HEK293 (cell line): ENCODE measurements around the gene GET3.

Experiments used
- FEZF1 ChIP-seq: fragments of 450-650 bp; formaldehyde crosslinking; IDR thresholded peaks from 2 replicates; pipeline ENCODE4 v1.5.1; 2016; ENCODE audit warnings: missing biosample characterization, missing genetic modification characterization
- GLIS1 ChIP-seq: fragments of 450-650 bp; formaldehyde crosslinking; IDR thresholded peaks from 2 replicates; pipeline ENCODE4 v1.5.1; 2016; ENCODE audit warnings: missing biosample characterization, missing genetic modification characterization
- HOXD13 ChIP-seq: sonication (generic); formaldehyde crosslinking; IDR thresholded peaks from 2 replicates; pipeline ENCODE4 v1.8.0; 2022; ENCODE audit warnings: missing genetic modification reagents, borderline replicate concordance
- KLF8 ChIP-seq: fragments of 450-650 bp; formaldehyde crosslinking; IDR thresholded peaks from 2 replicates; pipeline ENCODE4 v1.5.1; 2016; ENCODE audit warnings: missing biosample characterization, missing genetic modification characterization
- PRDM1 ChIP-seq: fragments of 450-650 bp; formaldehyde crosslinking; IDR thresholded peaks from 2 replicates; pipeline ENCODE4; 2016; ENCODE audit warnings: missing biosample characterization, missing genetic modification characterization
- ZBTB17 ChIP-seq: fragments of 450-650 bp; formaldehyde crosslinking; IDR thresholded peaks from 2 replicates; pipeline ENCODE4 v1.5.1; 2016; ENCODE audit warnings: missing biosample characterization, missing genetic modification characterization
- ZBTB48 ChIP-seq: fragments of 450-650 bp; formaldehyde crosslinking; IDR thresholded peaks from 2 replicates; pipeline ENCODE4 v1.5.1; 2016; ENCODE audit warnings: missing biosample characterization, missing genetic modification characterization
- ZBTB8A ChIP-seq: fragments of 450-650 bp; formaldehyde crosslinking; IDR thresholded peaks from 2 replicates; pipeline ENCODE4 v1.5.1; 2016; ENCODE audit warnings: missing biosample characterization, missing genetic modification characterization
- ZNF10 ChIP-seq: fragments of 450-650 bp; formaldehyde crosslinking; IDR thresholded peaks from 2 replicates; pipeline ENCODE4 v1.5.1; 2017; ENCODE audit warnings: missing biosample characterization, missing genetic modification characterization
- ZNF157 ChIP-seq: fragments of 450-650 bp; formaldehyde crosslinking; IDR thresholded peaks from 2 replicates; pipeline ENCODE4 v1.5.1; 2016; ENCODE audit warnings: missing biosample characterization, missing genetic modification characterization
- ZNF2 ChIP-seq: fragments of 450-650 bp; formaldehyde crosslinking; IDR thresholded peaks from 2 replicates; pipeline ENCODE4 v1.5.1; 2016; ENCODE audit warnings: missing biosample characterization, missing genetic modification characterization
- ZNF350 ChIP-seq: fragments of 450-650 bp; formaldehyde crosslinking; IDR thresholded peaks from 2 replicates; pipeline ENCODE4 v1.5.0; 2017; ENCODE audit warnings: missing biosample characterization, mild to moderate bottlenecking, missing genetic modification characterization
- ZNF416 ChIP-seq: fragments of 450-650 bp; formaldehyde crosslinking; IDR thresholded peaks from 2 replicates; pipeline ENCODE4 v1.5.1; 2016; ENCODE audit warnings: missing biosample characterization, missing genetic modification characterization
- ZNF585B ChIP-seq: fragments of 450-650 bp; formaldehyde crosslinking; IDR thresholded peaks from 2 replicates; pipeline ENCODE4 v1.5.1; 2016; ENCODE audit warnings: missing biosample characterization, missing genetic modification characterization
- ZNF654 ChIP-seq: fragments of 450-650 bp; formaldehyde crosslinking; IDR thresholded peaks from 2 replicates; pipeline ENCODE4 v1.5.1; 2016; ENCODE audit warnings: low read depth, missing biosample characterization, missing genetic modification characterization
- ZNF670 ChIP-seq: fragments of 450-650 bp; formaldehyde crosslinking; IDR thresholded peaks from 2 replicates; pipeline ENCODE4 v1.5.1; 2016; ENCODE audit warnings: missing biosample characterization, missing genetic modification characterization, low read depth
- ZNF777 ChIP-seq: fragments of 450-650 bp; formaldehyde crosslinking; IDR thresholded peaks from 2 replicates; pipeline ENCODE4 v1.5.1; 2017; ENCODE audit warnings: missing biosample characterization, missing genetic modification characterization, borderline replicate concordance
- TF ChIP-seq, protein P1 (sequence below): fragments of 450-650 bp; formaldehyde crosslinking; IDR thresholded peaks from 2 replicates; pipeline ENCODE4 v1.5.1; 2016; ENCODE audit warnings: missing biosample characterization, missing genetic modification characterization, low read depth
- TF ChIP-seq, protein P2 (sequence below): fragments of 450-650 bp; formaldehyde crosslinking; conservative IDR thresholded peaks from 2 replicates; pipeline ENCODE4 v1.5.1; 2016; ENCODE audit warnings: low read depth, missing biosample characterization, missing genetic modification characterization
- TF ChIP-seq, protein P3 (sequence below): fragments of 450-650 bp; formaldehyde crosslinking; IDR thresholded peaks from 2 replicates; pipeline ENCODE4 v1.5.1; 2017; ENCODE audit warnings: missing biosample characterization, missing genetic modification characterization
- TF ChIP-seq, protein P4 (sequence below): fragments of 450-650 bp; formaldehyde crosslinking; IDR thresholded peaks from 2 replicates; pipeline ENCODE4 v1.5.1; 2017; ENCODE audit warnings: missing biosample characterization, missing genetic modification characterization
- TF ChIP-seq, protein P5 (sequence below): fragments of 450-650 bp; formaldehyde crosslinking; IDR thresholded peaks from 2 replicates; pipeline ENCODE4 v1.5.1; 2017; ENCODE audit warnings: missing biosample characterization, missing genetic modification characterization
- TF ChIP-seq, protein P6 (sequence below): fragments of 450-650 bp; formaldehyde crosslinking; IDR thresholded peaks from 2 replicates; pipeline ENCODE4 v1.5.1; 2016; ENCODE audit warnings: missing biosample characterization, missing genetic modification characterization
- TF ChIP-seq, protein P7 (sequence below): fragments of 450-650 bp; formaldehyde crosslinking; IDR thresholded peaks from 2 replicates; pipeline ENCODE4 v1.5.1; 2016; ENCODE audit warnings: missing biosample characterization, missing genetic modification characterization
- TF ChIP-seq, protein P8 (sequence below): fragments of 450-650 bp; formaldehyde crosslinking; IDR thresholded peaks from 2 replicates; pipeline ENCODE4 v1.5.1; 2016; ENCODE audit warnings: missing biosample characterization, missing genetic modification characterization

GET3 gene

DNA sequence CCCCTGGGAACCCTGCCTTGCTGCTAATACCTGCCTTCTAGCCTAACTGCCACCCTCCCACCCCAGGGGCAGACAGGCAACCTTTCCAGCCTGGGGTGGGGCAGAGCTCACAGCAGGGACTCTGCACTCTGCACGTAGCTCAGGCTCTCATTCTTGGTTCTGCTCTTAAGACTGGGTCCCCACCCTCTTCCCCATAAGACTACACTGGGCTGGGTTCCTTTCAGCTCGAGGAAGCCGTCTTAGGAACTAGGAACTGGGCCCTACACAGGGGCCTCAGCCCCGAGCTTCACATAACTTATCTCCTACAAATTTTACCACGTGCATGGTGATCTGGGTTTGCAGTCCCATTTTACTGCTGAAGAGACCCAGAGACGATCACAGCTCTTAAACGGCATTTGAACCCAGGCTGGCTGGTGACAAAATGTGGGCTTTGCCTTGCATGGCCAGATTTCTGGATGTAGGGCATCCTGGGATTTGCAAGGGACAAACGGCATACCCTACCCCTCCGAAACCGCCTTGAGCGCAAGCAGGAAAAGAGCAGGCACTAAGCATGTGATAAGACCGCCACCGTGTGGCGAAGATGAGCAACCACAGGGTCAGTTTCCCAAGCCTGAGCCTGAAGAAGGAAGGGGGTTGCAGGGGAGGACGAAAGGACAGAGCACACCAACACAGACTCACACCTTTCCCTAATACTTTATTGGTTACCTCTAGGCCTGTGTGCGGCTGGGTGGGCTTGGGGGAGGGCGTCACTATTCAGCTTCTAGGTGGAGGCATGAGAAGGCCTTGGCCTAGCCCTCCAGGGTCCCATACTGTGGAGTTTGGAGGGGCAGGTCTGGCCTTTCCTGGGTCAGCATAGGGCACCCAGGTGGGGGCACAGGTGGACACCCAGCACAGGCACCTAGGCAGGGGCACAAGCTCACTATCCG, 59.1 kb downstream of the GET3 start (continued):
- TF ChIP-seq, protein P1, sequence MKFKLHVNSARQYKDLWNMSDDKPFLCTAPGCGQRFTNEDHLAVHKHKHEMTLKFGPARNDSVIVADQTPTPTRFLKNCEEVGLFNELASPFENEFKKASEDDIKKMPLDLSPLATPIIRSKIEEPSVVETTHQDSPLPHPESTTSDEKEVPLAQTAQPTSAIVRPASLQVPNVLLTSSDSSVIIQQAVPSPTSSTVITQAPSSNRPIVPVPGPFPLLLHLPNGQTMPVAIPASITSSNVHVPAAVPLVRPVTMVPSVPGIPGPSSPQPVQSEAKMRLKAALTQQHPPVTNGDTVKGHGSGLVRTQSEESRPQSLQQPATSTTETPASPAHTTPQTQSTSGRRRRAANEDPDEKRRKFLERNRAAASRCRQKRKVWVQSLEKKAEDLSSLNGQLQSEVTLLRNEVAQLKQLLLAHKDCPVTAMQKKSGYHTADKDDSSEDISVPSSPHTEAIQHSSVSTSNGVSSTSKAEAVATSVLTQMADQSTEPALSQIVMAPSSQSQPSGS (tag by site-specific recombination) = no peak
- no peak for TF ChIP-seq ZNF777
- 0 out of 2 replicates have a peak, but pooled peaks have one; percentile 18 for TF ChIP-seq ZBTB8A (tag by site-specific recombination)
- TF ChIP-seq, protein P2, sequence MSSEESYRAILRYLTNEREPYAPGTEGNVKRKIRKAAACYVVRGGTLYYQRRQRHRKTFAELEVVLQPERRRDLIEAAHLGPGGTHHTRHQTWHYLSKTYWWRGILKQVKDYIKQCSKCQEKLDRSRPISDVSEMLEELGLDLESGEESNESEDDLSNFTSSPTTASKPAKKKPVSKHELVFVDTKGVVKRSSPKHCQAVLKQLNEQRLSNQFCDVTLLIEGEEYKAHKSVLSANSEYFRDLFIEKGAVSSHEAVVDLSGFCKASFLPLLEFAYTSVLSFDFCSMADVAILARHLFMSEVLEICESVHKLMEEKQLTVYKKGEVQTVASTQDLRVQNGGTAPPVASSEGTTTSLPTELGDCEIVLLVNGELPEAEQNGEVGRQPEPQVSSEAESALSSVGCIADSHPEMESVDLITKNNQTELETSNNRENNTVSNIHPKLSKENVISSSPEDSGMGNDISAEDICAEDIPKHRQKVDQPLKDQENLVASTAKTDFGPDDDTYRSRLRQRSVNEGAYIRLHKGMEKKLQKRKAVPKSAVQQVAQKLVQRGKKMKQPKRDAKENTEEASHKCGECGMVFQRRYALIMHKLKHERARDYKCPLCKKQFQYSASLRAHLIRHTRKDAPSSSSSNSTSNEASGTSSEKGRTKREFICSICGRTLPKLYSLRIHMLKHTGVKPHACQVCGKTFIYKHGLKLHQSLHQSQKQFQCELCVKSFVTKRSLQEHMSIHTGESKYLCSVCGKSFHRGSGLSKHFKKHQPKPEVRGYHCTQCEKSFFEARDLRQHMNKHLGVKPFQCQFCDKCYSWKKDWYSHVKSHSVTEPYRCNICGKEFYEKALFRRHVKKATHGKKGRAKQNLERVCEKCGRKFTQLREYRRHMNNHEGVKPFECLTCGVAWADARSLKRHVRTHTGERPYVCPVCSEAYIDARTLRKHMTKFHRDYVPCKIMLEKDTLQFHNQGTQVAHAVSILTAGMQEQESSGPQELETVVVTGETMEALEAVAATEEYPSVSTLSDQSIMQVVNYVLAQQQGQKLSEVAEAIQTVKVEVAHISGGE (tag by site-specific recombination) = peak; percentile 47; the same call in 1 of the 2 replicates
- no peak for TF ChIP-seq ZNF10
- no peak for TF ChIP-seq ZNF585B
- no peak for TF ChIP-seq ZNF670
- TF ChIP-seq, protein P3, sequence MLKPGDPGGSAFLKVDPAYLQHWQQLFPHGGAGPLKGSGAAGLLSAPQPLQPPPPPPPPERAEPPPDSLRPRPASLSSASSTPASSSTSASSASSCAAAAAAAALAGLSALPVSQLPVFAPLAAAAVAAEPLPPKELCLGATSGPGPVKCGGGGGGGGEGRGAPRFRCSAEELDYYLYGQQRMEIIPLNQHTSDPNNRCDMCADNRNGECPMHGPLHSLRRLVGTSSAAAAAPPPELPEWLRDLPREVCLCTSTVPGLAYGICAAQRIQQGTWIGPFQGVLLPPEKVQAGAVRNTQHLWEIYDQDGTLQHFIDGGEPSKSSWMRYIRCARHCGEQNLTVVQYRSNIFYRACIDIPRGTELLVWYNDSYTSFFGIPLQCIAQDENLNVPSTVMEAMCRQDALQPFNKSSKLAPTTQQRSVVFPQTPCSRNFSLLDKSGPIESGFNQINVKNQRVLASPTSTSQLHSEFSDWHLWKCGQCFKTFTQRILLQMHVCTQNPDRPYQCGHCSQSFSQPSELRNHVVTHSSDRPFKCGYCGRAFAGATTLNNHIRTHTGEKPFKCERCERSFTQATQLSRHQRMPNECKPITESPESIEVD = no peak
- TF ChIP-seq, protein P4, sequence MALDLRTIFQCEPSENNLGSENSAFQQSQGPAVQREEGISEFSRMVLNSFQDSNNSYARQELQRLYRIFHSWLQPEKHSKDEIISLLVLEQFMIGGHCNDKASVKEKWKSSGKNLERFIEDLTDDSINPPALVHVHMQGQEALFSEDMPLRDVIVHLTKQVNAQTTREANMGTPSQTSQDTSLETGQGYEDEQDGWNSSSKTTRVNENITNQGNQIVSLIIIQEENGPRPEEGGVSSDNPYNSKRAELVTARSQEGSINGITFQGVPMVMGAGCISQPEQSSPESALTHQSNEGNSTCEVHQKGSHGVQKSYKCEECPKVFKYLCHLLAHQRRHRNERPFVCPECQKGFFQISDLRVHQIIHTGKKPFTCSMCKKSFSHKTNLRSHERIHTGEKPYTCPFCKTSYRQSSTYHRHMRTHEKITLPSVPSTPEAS (tag by site-specific recombination) = no peak
- TF ChIP-seq HOXD13 = no peak
- TF ChIP-seq, protein P5, sequence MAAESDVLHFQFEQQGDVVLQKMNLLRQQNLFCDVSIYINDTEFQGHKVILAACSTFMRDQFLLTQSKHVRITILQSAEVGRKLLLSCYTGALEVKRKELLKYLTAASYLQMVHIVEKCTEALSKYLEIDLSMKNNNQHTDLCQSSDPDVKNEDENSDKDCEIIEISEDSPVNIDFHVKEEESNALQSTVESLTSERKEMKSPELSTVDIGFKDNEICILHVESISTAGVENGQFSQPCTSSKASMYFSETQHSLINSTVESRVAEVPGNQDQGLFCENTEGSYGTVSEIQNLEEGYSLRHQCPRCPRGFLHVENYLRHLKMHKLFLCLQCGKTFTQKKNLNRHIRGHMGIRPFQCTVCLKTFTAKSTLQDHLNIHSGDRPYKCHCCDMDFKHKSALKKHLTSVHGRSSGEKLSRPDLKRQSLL = no peak
- peak; percentile 100 for TF ChIP-seq ZNF654 (tag by site-specific recombination)
- TF ChIP-seq, protein P6, sequence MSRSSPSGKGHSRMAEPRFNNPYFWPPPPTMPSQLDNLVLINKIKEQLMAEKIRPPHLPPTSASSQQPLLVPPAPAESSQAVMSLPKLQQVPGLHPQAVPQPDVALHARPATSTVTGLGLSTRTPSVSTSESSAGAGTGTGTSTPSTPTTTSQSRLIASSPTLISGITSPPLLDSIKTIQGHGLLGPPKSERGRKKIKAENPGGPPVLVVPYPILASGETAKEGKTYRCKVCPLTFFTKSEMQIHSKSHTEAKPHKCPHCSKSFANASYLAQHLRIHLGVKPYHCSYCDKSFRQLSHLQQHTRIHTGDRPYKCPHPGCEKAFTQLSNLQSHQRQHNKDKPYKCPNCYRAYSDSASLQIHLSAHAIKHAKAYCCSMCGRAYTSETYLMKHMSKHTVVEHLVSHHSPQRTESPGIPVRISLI (tag by site-specific recombination) = no peak
- TF ChIP-seq FEZF1 = peak; percentile 71
- TF ChIP-seq ZNF416 (tag by site-specific recombination) = no peak
- peak; percentile 66; the same call in 1 of the 2 replicates for TF ChIP-seq ZNF2
- TF ChIP-seq PRDM1 (tag by site-specific recombination) = no peak
- TF ChIP-seq ZNF350 (tag by site-specific recombination) = no peak
- peak; percentile 35; the same call in 1 of the 2 replicates for TF ChIP-seq ZBTB17 (tag by site-specific recombination)
- TF ChIP-seq, protein P7, sequence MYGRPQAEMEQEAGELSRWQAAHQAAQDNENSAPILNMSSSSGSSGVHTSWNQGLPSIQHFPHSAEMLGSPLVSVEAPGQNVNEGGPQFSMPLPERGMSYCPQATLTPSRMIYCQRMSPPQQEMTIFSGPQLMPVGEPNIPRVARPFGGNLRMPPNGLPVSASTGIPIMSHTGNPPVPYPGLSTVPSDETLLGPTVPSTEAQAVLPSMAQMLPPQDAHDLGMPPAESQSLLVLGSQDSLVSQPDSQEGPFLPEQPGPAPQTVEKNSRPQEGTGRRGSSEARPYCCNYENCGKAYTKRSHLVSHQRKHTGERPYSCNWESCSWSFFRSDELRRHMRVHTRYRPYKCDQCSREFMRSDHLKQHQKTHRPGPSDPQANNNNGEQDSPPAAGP (tag by site-specific recombination) = peak; percentile 77; the same call in 1 of the 2 replicates
- TF ChIP-seq, protein P8, sequence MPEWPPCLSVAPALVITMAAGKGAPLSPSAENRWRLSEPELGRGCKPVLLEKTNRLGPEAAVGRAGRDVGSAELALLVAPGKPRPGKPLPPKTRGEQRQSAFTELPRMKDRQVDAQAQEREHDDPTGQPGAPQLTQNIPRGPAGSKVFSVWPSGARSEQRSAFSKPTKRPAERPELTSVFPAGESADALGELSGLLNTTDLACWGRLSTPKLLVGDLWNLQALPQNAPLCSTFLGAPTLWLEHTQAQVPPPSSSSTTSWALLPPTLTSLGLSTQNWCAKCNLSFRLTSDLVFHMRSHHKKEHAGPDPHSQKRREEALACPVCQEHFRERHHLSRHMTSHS (tag by site-specific recombination) = no peak
- no peak for TF ChIP-seq ZNF157 (tag by site-specific recombination)
- peak; percentile 21; the same call in 1 of the 2 replicates for TF ChIP-seq KLF8 (tag by site-specific recombination)
- peak; percentile 87; the same call in 1 of the 2 replicates for TF ChIP-seq ZBTB48 (tag by site-specific recombination)
- TF ChIP-seq GLIS1 (tag by site-specific recombination) = no peak
